ENCODE data around the gene IRAK1.

Gene IRAK1

GRCh38 chrX:154040307-154040756 lies 20.6 kb upstream of the IRAK1 start:
- DNase-seq: no peak

GRCh38 chrX:154039577-154039976 lies 19.9 kb upstream of the IRAK1 start:
- no peak for DNase-seq

DNA sequence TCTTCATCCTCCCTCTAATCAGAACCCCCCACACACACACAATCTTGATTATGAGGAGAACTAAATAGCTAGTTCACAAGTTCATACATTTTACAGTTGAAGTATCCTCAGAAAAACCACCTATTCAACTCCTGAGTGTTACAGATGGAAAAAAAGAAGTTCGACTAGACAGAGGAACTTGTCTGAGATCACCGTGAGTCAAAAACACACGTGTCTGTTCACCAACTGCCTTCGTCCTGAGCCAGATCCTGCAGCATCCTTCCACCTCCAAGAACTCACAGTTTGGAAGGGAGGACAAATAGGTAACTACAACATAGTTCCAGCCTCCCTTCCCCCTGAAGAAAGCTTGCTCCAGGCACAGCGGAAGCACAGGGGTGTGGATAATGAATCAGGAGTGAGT lies 19.0 kb upstream of the IRAK1 start:
- no peak for DNase-seq

- DNase-seq: no peak
Observed at GRCh38 chrX:154037754-154038153, 18.1 kb upstream of the IRAK1 start.

- no peak for DNase-seq
Observed at GRCh38 chrX:154036513-154036912, 16.8 kb upstream of the IRAK1 start.

DNA sequence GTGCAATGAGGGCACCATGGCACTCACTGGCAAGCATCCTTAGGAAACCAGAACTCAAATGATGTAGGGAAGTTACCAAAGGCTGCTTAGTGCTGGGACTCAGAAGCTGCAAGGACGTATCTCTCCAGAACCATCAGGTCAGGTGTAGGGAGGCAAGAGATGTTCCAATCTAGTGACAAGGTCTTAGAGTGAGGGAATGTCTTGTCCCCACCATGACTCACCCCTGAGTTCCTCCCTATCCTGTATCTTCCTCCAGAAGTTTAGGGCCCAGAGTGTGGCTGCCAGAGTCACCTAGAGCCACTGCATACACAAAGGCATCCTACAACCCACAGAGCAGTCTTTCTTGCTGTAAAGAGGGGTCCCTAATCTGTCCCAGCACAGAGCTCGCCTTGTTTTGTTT lies 14.1 kb upstream of the IRAK1 start:
- DNase-seq: no peak

DNA sequence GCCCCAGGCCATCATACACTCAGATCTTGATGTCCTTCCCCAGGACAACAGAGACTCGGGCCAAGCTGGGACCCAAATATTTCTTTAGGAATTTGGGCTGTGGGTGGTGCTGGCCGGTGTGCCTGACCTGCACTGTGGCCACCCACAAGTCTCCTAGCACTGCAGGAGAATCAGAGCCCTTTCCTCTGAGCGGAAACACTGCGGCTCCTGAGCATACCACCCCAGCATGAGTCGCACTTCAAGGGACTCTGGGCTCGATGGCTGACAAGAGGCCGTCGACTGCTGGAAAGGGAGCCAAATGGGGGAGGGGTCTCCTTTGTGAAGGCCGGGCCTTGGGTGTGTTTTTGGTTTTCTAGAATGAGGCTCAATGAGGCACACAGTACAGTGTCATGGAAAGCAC lies 13.0 kb upstream of the IRAK1 start:
- no peak for DNase-seq

GRCh38 chrX:154032160-154032559 lies 12.5 kb upstream of the IRAK1 start:
- no peak for DNase-seq

GRCh38 chrX:154030715-154031305 lies 11.1 kb upstream of the IRAK1 start:
- DNase-seq: no peak

GRCh38 chrX:154030266-154030665 lies 10.6 kb upstream of the IRAK1 start:
- DNase-seq: no peak

DNA sequence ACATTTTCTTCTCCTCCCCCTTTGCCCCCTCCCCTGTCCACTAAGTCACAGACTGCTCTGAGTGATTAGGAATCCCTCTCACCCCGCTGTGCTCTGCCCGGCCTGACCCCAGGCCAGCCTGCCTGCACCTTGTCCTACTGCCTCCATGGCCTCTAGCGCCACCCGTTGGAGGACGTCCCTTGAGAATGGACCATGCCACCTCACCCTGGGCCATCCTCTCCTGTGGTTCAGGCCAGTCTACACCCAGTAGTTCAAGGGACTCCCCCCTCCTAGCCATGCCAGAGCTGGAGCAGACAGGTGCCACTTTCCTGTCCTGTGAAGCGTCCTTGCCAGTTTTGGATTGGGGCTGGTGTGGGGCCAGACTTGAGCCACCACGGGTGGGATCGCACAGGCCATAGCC lies 9.7 kb upstream of the IRAK1 start:
- no peak for DNase-seq

- no peak for DNase-seq
Observed at GRCh38 chrX:154028502-154029184, 8.9 kb upstream of the IRAK1 start.

DNA sequence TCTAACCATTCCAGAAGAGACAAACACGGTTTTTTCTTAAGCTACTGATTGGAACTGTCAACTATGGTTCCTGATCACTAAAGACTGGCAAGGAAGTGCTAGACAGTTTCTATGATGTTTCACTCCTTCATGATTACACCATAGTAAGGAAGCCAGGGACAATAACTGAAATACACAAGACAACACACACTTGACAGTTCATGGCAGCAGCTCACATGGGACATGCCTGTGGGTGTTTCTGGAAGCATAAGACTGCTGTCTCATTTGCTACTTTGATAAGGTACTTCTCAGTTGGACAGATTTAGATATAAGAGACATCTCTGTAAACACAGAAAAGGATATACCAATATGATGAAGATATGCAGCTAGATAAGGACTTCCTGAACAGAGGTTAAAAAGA lies 8.3 kb upstream of the IRAK1 start:
- no peak for DNase-seq

DNA sequence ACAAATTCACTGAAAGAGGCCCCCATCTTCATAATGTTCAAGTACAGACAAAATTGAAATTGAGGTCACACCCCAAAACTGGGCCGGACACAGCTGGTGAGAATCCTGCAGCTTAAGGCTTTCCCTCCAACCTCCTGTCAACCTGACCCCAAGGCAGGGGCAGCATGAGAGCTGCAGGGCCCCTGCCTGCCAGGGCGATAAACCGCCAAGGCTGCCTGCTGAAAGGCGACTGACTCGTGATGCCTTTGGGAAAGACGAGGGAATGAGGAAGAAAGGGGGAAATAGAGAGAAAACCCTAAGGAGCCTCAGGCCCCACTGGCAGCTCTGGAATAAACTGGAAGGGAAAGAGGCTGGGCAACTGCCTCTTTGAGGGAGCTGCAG lies 7.3 kb upstream of the IRAK1 start:
- no peak for DNase-seq

DNA sequence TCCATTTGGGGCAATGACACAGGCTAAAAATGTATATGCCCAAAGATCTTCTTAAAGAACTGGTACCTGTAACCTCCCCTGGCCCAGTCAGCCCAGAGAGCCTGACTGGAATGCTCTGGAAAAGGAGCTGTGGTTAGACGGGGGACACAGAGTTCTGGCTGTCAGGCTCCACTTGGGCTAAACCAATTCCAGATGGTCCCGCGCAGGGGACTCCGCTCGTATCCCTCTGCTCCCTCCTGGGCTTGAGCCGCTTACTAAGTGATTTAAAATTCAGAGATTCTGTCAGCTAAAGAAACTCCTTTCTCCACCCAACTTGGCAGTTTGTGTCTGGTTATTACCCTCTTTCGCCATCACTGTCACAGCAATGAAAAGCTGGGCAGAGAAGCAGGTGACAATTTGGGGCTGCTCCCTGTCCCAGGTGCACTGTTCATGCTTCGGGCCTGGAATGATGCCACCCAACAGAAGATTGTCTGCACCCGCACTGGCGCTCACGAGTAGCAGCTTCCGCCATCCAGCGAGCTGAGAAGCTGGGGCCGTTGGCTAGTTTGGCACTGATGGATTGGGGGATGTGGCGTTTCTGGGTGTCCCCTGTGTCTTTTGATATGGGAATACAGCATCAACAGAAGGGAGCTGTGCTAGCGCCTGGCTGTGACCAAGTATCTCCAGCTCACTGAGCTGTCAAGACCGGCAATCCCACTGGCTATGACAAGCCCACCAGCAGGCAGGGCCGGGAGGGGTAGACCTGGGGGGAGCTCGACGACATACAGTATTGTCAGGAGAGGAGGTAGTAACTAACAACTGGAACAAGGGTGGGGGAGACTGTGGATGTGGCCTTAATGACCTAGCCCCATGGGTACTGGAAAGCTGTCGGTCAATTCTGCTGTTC lies 6.7 kb upstream of the IRAK1 start:
- DNase-seq: no peak

DNA sequence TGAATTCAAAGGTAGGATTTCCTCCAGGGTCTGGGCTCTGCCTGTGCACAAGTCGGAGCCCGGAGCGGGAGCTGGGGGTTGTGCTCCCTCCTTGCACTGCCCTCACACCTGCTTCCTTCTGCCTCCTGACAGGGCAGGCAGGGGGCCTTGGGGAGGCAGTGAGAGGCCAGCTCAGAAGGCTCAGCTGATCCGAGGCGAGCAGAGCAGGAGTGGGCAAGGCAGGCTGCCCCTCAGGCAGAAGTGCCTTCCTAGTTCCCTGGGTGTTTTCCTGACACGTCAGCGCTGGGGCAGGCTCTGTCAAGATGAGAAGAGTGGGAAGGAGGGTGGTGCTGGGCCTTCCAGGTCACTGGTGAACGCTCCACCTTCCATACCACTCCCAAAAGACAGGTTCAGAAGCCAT lies 5.5 kb upstream of the IRAK1 start:
- DNase-seq: no peak

DNA sequence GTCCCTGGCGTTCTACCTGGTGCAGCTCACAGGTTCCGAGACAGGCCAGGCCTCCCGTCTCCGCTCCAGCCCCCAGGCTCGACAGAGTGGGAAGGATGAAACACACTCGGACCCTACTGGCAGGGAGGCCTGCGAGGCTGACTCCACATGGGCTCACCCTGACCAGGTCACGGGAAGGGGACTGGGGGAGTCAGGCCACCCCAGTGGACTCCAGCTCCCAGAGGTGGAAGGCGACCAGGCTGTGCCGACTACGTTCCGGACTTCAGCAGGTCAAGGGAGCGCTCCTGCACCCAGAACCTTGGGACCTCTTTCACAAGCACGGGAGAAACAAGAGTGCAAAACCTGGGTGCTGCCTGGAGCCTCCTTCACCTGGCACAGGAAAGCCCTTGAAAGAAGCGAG lies 4.6 kb upstream of the IRAK1 start:
- no peak for DNase-seq

DNA sequence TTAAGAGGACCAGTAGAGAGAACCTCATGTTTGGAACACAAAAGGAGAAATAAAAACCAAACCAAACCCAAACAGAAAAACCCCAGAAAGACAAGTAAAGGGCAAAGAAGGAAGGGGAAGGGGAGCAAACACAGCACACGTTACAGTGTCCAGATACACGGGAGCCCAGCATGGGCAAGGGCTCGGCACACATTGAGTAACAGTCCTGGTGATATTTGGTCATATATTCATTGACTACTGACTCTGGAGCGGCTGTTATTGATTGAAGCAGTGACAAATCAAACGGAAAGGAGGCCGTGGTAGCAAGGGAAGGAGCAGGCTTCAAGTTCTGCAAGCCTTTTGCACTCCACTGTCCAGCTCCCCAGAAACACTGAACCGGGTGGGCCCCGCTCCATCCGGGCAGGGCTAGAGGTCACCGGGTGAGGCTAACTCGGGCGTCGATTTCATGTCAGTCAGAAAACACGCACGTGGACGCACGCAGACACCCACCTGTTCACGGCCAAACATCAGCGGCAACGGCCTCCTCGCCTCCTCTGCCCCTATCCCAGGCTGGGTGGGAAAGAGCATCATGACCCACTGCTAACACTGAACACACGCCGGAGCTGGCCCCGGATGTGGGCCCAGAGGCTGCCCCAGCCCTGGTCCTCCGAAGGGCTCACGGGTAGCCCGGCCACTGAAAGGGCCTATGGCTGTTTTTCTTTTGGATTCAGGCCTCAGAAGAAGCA lies 3.7 kb upstream of the IRAK1 start:
- no peak for DNase-seq

- no peak for DNase-seq
Observed at GRCh38 chrX:154022108-154022507, 2.4 kb upstream of the IRAK1 start.

DNA sequence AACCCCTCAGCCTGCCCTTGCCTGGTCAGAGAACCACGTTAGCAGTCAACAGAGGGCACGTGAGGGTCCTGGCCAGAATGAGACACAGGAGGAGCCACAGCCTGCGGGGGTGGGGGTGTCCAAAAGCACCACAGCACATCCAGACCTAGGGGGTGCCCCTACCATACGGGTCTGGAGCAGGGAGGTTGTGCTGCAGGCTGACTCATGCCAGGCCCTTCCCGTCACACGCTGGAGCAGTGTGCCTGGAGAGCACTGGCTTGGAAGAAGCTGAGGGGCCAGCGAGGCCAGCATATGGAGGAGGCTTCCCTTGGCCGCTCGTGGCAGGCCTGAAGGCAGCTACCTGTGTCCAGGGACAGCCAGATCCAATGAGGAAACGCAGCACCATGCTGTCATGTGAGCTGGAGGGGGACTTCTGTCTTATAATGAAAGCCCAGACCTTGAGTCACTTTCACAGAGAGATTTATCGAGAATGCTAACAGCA lies 1.5 kb upstream of the IRAK1 start:
- DNase-seq: no peak

DNA sequence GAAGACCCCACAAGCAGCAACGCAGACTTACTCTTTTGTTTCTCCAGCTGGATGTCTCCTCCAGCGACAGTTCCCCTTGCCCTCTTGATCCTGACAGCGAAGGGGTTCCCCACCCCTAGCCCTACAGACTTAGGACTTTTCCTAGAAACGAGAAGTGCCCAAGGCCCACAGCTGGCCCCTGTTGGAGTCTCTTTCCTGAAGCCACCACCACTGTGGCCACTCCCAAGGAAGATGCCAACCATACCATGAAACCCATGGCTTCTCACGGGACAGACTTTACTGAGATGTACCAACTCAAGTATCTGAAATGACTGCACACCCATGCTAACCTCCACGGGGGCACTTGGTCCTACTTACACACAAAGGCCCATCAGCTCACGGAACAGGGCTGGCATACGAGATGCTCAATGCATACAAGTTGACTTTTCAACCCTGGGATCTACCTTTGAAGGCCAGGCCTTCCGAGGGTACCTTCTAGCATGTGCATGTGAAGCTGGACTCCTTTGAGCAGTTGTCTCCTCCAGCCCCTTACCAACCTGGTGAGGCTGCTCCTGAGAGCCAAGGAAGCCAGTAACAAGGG lies 924 bp upstream of the IRAK1 start:
- DNase-seq: no peak

DNA sequence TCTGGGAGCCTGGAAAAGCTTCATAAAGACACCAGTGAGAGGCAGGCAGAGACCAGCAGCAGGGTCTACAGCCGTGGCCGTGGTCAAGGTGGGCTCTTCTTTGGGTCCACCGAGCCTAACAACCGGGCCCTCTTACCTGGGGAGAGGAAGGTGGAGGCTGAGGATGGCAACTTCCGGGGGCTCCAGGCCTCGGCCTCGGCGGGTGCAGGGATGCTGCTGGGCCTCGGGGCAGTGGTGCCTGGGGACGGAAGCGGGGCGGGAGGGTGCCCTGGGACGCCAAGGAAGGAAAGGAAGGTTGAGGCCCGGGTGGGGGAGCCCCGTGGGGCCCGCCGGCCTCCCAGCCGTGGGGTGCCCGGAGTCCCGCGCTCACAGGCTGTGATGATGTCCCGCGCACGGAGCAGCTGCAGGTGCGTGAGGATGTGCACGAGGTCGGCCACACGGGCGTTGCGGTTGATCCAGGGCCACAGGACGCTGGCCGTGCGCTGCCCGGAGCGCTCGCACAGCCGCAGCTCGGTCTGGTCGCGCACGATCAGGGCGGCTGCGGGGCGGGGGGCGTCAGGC lies 561 bp downstream of the IRAK1 start:
- DNase-seq: no peak
